ENCODE data around the gene FHOD3. TPM values are rescaled to one million over a fixed set of nuclear protein-coding genes. Genes with fewer than 3 reads are reported as not detected.

Gene FHOD3
- total and polyA plus RNA-seq, 2 donors (not counting 1 experiment from before 2014, with no cell fraction given): not detected

- peaks cover 19% of the 10 kb centered on the region for H3K27me3 Mint-ChIP-seq
Measured at GRCh38 chr18:36381075-36381474, 83.6 kb downstream of the FHOD3 start.

DNA sequence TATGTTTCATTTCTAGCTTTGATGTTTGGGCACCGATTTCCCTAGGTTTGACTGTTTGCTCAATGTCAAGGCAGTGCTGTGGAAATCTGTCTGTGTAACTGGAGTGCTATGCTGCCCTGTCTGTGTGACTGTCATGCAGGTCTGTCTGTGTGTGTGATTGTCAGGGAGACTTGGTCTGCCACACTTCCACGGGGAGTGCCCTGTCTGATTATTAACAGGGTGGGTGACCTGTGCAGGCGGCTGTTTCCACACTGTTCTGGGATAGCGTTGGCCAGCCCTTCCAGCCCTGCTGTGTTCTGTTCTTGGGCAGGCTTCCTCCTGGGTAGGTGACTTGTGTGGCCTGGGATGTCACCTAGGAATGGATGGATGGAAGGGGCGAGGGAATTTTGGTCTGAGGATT, 85.3 kb downstream of the FHOD3 start:
- TF ChIP-seq, protein P1, sequence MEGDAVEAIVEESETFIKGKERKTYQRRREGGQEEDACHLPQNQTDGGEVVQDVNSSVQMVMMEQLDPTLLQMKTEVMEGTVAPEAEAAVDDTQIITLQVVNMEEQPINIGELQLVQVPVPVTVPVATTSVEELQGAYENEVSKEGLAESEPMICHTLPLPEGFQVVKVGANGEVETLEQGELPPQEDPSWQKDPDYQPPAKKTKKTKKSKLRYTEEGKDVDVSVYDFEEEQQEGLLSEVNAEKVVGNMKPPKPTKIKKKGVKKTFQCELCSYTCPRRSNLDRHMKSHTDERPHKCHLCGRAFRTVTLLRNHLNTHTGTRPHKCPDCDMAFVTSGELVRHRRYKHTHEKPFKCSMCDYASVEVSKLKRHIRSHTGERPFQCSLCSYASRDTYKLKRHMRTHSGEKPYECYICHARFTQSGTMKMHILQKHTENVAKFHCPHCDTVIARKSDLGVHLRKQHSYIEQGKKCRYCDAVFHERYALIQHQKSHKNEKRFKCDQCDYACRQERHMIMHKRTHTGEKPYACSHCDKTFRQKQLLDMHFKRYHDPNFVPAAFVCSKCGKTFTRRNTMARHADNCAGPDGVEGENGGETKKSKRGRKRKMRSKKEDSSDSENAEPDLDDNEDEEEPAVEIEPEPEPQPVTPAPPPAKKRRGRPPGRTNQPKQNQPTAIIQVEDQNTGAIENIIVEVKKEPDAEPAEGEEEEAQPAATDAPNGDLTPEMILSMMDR (IDR thresholded peaks at IDR 0.05): no peak
- no peak for TF ChIP-seq EZH2 (IDR thresholded peaks at IDR 0.05; ENCODE audit: borderline replicate concordance, insufficient read depth, low read depth, low read length, poor library complexity, severe bottlenecking)
- Mint-ChIP-seq H3K4me3 (no peak overlapping the region), H3K9me3 (ENCODE audit: insufficient read depth) (no peaks in the 10 kb centered on the region), H3K27ac (no peak overlapping the region), H3K27me3 (peaks cover 19% of the 10 kb centered on the region), H3K4me1 (no peaks in the 10 kb centered on the region)
- no peak overlapping the region for H3K4me3 ChIP-seq (ENCODE audit: control extremely low read depth in 1 of 5, extremely low read depth in 1 of 5, insufficient read depth in 1 of 5, low read depth in 2 of 5, low read length in 4 of 5)
- DNase-seq (no peak), ATAC-seq (ENCODE audit: low read depth) (no peak)
- ChIA-PET CTCF (no interaction called here), POLR2A (no interaction called here)
- intact Hi-C loops (cut with micrococcal nuclease): no loop called here
- H3K4me2 ChIP-seq (replicated peaks; ENCODE audit: low read depth, low read length, poor library complexity, severe bottlenecking): no peak overlapping the region
- 87% methylated on average over 5 of the region's 5 CpGs for WGBS (ENCODE audit: insufficient coverage)
- no peak overlapping the region for H3K27ac ChIP-seq (ENCODE audit: low read length in 2 of 2)
- no peaks in the 10 kb centered on the region for H3K9me3 ChIP-seq (ENCODE audit: control extremely low read depth in 1 of 3, control insufficient read depth in 2 of 3, insufficient read depth in 1 of 3, low read length in 2 of 3)
- no peaks in the 10 kb centered on the region for H4K20me1 ChIP-seq (ENCODE audit: control insufficient read depth, insufficient read depth, low read length, poor library complexity, severe bottlenecking)
- H3K27me3 ChIP-seq (replicated peaks in 1 of 4; ENCODE audit: control extremely low read depth in 1 of 4, control insufficient read depth in 3 of 4, insufficient read depth in 4 of 4, low read length in 3 of 4): no peaks in the 10 kb centered on the region
- no peaks in the 10 kb centered on the region for H3K4me1 ChIP-seq (ENCODE audit: control insufficient read depth in 2 of 2, insufficient read depth in 2 of 2, low read length in 2 of 2)
- H3K9ac ChIP-seq (ENCODE audit: low read length): no peak overlapping the region
- H3K79me2 ChIP-seq (ENCODE audit: control insufficient read depth, insufficient read depth, low read length): no peaks in the 10 kb centered on the region
- H3K36me3 ChIP-seq (replicated peaks in 1 of 2; ENCODE audit: control extremely low read depth in 1 of 2, control insufficient read depth in 1 of 2, extremely low read depth in 1 of 2, insufficient read depth in 2 of 2, low read length in 1 of 2): no peaks in the 10 kb centered on the region
- no peak overlapping the region for H2AFZ ChIP-seq (ENCODE audit: insufficient read depth, low read depth, low read length, poor library complexity, severe bottlenecking)

More at GRCh38 chr18:36381075-36381474, 83.6 kb downstream of the FHOD3 start:
- no peaks in the 10 kb centered on the region for H3K4me1 Mint-ChIP-seq
- H2AFZ ChIP-seq (ENCODE audit: insufficient read depth, low read depth, low read length, poor library complexity, severe bottlenecking): no peak overlapping the region
- intact Hi-C loops (cut with micrococcal nuclease): no loop called here
- H3K27ac Mint-ChIP-seq: no peak overlapping the region
- H3K36me3 ChIP-seq (replicated peaks in 1 of 2; ENCODE audit: control extremely low read depth in 1 of 2, control insufficient read depth in 1 of 2, extremely low read depth in 1 of 2, insufficient read depth in 2 of 2, low read length in 1 of 2): no peaks in the 10 kb centered on the region
- H4K20me1 ChIP-seq (ENCODE audit: control insufficient read depth, insufficient read depth, low read length, poor library complexity, severe bottlenecking): no peaks in the 10 kb centered on the region
- H3K4me3 ChIP-seq (ENCODE audit: control extremely low read depth in 1 of 5, extremely low read depth in 1 of 5, insufficient read depth in 1 of 5, low read depth in 2 of 5, low read length in 4 of 5): no peak overlapping the region
- ChIA-PET POLR2A (interaction anchor here (0.6 kb wide), 1 partner anchor 14 kb away, joined by 3 read pairs; no protein-coding TSS in a partner anchor), CTCF (no interaction called here)
- no peaks in the 10 kb centered on the region for H3K9me3 Mint-ChIP-seq (ENCODE audit: insufficient read depth)
- 100% methylated on average over 1 of the region's 4 CpGs for WGBS (ENCODE audit: insufficient coverage)
- no peaks in the 10 kb centered on the region for H3K27me3 ChIP-seq (replicated peaks in 1 of 4; ENCODE audit: control extremely low read depth in 1 of 4, control insufficient read depth in 3 of 4, insufficient read depth in 4 of 4, low read length in 3 of 4)
- H3K4me1 ChIP-seq (ENCODE audit: control insufficient read depth in 2 of 2, insufficient read depth in 2 of 2, low read length in 2 of 2): no peaks in the 10 kb centered on the region
- TF ChIP-seq, protein P1 (IDR thresholded peaks at IDR 0.05): no peak
- H3K79me2 ChIP-seq (ENCODE audit: control insufficient read depth, insufficient read depth, low read length): no peaks in the 10 kb centered on the region
- no peak for ATAC-seq (ENCODE audit: low read depth)
- no peaks in the 10 kb centered on the region for H3K9me3 ChIP-seq (ENCODE audit: control extremely low read depth in 1 of 3, control insufficient read depth in 2 of 3, insufficient read depth in 1 of 3, low read length in 2 of 3)
- H3K4me2 ChIP-seq (replicated peaks; ENCODE audit: low read depth, low read length, poor library complexity, severe bottlenecking): no peak overlapping the region
- H3K27ac ChIP-seq (ENCODE audit: low read length in 2 of 2): no peak overlapping the region
- no peak overlapping the region for H3K9ac ChIP-seq (ENCODE audit: low read length)
- H3K4me3 Mint-ChIP-seq: no peak overlapping the region
- no peak for DNase-seq

Measured in B cell (primary cell).